OCI-LY7 (cell line): ENCODE data around the gene PSMB5.

Experiments
- CTCF ChIP-seq: fragments of 200-600 bp; sonication (generic); conservative IDR thresholded peaks from 2 replicates; pipeline ENCODE4 v1.5.1; 2014; ENCODE audit warnings: mild to moderate bottlenecking, antibody characterized with exemption, low read length, moderate library complexity, mixed read lengths
- EZH2phosphoT487 ChIP-seq: fragments of 200-600 bp; sonication (generic); IDR thresholded peaks from 2 replicates; pipeline ENCODE4 v1.6.1; 2018; ENCODE audit warnings: low read depth, borderline replicate concordance, mild to moderate bottlenecking, mixed run types, antibody characterized with exemption, low read length, moderate library complexity, mixed read lengths

GRCh38 chr14:23009483-23009938 lies 25.2 kb downstream of the PSMB5 start:
- TF ChIP-seq CTCF (no peak), EZH2phosphoT487 (no peak)
